Measurements from ENCODE around the gene TTLL3. TPM values are rescaled to one million over a fixed set of nuclear protein-coding genes. Genes with fewer than 3 reads are reported as not detected.
"Not testable (repeated sequence)": the region's sequence is repeated elsewhere in the genome, so short reads cannot be mapped to it uniquely, and the experiment has no call there.

The TTLL3 gene
- total RNA-seq, 2 donors from 2014 or later = 12.2 to 13.1 TPM

GRCh38 chr3:9862391-9863057, 52.5 kb downstream of the TTLL3 start:
- H3K27ac ChIP-seq = peak overlapping the region; percentile 37 to 46
- H3K27me3 ChIP-seq = no peaks in the 10 kb centered on the region
- H3K4me1 ChIP-seq = peaks cover 0 to 21% of the 10 kb centered on the region in 2 donors
- H3K4me3 ChIP-seq = peak overlapping the region; percentile 34 to 52
- no peaks in the 10 kb centered on the region for H3K9me3 ChIP-seq
- TF ChIP-seq CTCF (IDR thresholded peaks at IDR 0.05) = peak; percentile 36 to 72
- no peaks in the 10 kb centered on the region for H3K36me3 ChIP-seq
- DNase-seq (ENCODE audit: low spot score) = no peak

GRCh38 chr3:9863058-9863772, 53.2 kb downstream of the TTLL3 start:
- H3K27ac ChIP-seq = peak overlapping the region; percentile 37 to 46
- no peak for DNase-seq (ENCODE audit: low spot score)
- TF ChIP-seq CTCF (IDR thresholded peaks at IDR 0.05) = no peak

GRCh38 chr3:9864200-9864927, 54.3 kb downstream of the TTLL3 start:
- Histone ChIP-seq H3K27me3 (no peaks in the 10 kb centered on the region), H3K4me3 (no peak overlapping the region), H3K9me3 (no peaks in the 10 kb centered on the region), H3K27ac (peak overlapping the region in 1 of 2 donors; percentile 17), H3K4me1 (peaks cover 0 to 21% of the 10 kb centered on the region in 2 donors), H3K36me3 (no peaks in the 10 kb centered on the region)
- TF ChIP-seq CTCF (IDR thresholded peaks at IDR 0.05) = no peak
- peak; percentile 84 for DNase-seq (ENCODE audit: low spot score)

More at GRCh38 chr3:9863058-9863772, 53.2 kb downstream of the TTLL3 start:
- Histone ChIP-seq H3K9me3 (no peaks in the 10 kb centered on the region), H3K4me3 (peak overlapping the region; percentile 34 to 52), H3K27me3 (no peaks in the 10 kb centered on the region), H3K4me1 (peaks cover 0 to 21% of the 10 kb centered on the region in 2 donors), H3K36me3 (no peaks in the 10 kb centered on the region)

- peaks cover 0 to 21% of the 10 kb centered on the region in 2 donors for H3K4me1 ChIP-seq
- not testable (repeated sequence) for H3K27me3 ChIP-seq; H3K9me3 ChIP-seq; H3K36me3 ChIP-seq; DNase-seq (ENCODE audit: low spot score); H3K4me3 ChIP-seq
- peak overlapping the region in 1 of 2 donors; percentile 17 for H3K27ac ChIP-seq
Observed at GRCh38 chr3:9865125-9865637, 55.1 kb downstream of the TTLL3 start.

- H3K4me3 ChIP-seq = no peak overlapping the region
- no peak for DNase-seq (ENCODE audit: low spot score)
- peaks cover 0 to 21% of the 10 kb centered on the region in 2 donors for H3K4me1 ChIP-seq
- TF ChIP-seq CTCF (IDR thresholded peaks at IDR 0.05) = no peak
- H3K36me3 ChIP-seq = no peaks in the 10 kb centered on the region
- H3K27ac ChIP-seq = no peak overlapping the region
- no peaks in the 10 kb centered on the region for H3K27me3 ChIP-seq
- H3K9me3 ChIP-seq = no peaks in the 10 kb centered on the region
Observed at GRCh38 chr3:9866639-9867038, 56.6 kb downstream of the TTLL3 start.

- Histone ChIP-seq H3K27me3 (no peaks in the 10 kb centered on the region), H3K36me3 (no peaks in the 10 kb centered on the region), H3K27ac (no peak overlapping the region), H3K4me3 (no peak overlapping the region), H3K9me3 (no peaks in the 10 kb centered on the region), H3K4me1 (peaks cover 0 to 21% of the 10 kb centered on the region in 2 donors)
- DNase-seq (ENCODE audit: low spot score) = no peak
- TF ChIP-seq CTCF (IDR thresholded peaks at IDR 0.05) = no peak
Observed at GRCh38 chr3:9867106-9867505, 57.0 kb downstream of the TTLL3 start.
